Esophagus squamous epithelium (tissue), 4 donors: ENCODE measurements around the gene HSD17B2.

ENCODE experiments used
- POLR2A ChIP-seq, 4 donors: fragments of 450-650 bp; IDR thresholded peaks; one replicate each; pipeline ENCODE4 v1.6.1; 2017; ENCODE audit warnings: antibody characterized with exemption in 4 of 4, mild to moderate bottlenecking in 4 of 4, moderate library complexity in 3 of 4
- TF ChIP-seq, protein P1 (sequence below), 6 experiments: fragments of 450-650 bp in 4 of 6; fragments of 200-600 bp in 2 of 6; sonication (generic) in 2 of 6; IDR thresholded peaks; one replicate each; pipeline ENCODE4 v1.5.1; 2016 to 2019; ENCODE audit warnings: antibody characterized with exemption in 6 of 6, mild to moderate bottlenecking in 4 of 6, moderate library complexity in 4 of 6

DNA sequence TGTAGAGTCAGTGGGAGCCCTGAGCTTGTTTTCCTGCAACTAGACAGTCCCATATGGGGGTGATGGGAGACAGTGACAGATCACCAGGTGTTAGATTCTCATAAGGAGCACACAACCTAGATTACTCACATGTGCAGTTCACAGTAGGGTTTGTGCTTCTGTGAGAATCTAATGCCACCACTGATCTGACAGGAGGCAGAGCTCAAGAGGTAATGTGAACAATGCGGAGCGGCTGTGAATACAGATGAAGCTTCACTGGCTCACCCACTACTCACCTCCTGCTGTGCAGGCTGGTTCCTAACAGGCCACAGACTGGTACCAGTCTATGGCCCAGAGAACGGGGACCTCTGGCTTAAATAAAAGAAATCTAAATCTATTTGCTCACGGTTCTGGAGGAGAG lies 10.2 kb upstream of the HSD17B2 start:
- TF ChIP-seq, protein P1, sequence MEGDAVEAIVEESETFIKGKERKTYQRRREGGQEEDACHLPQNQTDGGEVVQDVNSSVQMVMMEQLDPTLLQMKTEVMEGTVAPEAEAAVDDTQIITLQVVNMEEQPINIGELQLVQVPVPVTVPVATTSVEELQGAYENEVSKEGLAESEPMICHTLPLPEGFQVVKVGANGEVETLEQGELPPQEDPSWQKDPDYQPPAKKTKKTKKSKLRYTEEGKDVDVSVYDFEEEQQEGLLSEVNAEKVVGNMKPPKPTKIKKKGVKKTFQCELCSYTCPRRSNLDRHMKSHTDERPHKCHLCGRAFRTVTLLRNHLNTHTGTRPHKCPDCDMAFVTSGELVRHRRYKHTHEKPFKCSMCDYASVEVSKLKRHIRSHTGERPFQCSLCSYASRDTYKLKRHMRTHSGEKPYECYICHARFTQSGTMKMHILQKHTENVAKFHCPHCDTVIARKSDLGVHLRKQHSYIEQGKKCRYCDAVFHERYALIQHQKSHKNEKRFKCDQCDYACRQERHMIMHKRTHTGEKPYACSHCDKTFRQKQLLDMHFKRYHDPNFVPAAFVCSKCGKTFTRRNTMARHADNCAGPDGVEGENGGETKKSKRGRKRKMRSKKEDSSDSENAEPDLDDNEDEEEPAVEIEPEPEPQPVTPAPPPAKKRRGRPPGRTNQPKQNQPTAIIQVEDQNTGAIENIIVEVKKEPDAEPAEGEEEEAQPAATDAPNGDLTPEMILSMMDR (IDR thresholded peaks at IDR 0.05): no peak
- TF ChIP-seq POLR2A (IDR thresholded peaks at IDR 0.05): no peak
